HG02588 (cell line): ENCODE results near the gene C10orf62.

Source experiments
- ATAC-seq: cut with Tn5 transposase; IDR thresholded peaks from one replicate; pipeline ENCODE4 v1.9.1; 2021; ENCODE audit warnings: mild to moderate bottlenecking, moderate library complexity; ENCODE audit not compliant: unreplicated experiment

C10orf62 gene

DNA sequence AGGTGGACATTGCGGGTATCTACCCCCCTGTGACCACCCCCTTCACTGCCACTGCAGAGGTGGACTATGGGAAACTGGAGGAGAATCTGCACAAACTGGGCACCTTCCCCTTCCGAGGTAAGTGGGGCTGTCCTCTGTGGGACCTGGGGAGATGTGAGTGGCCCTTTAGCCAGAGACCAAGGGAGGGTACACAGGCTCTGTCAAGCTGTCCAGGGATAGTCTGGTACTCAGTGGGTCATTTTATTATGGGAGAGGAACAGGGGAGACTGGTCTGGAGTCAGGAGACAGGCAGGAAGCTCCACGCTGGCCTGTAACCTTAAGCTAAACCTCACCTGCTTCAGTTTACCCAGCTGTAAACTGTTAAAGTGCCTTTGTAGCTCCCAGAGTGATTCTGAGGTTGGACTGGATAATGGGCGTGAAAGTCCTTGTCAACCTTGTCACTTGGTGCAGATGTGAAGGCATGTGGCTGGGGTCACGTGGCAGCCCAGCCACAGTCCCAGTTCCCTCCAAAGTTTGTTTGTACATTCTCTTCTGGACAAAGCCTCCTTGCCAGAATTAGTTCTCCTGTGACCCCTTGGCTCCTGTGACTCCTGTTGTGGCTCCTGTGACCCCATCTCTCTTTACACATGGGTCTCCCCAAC, 4.6 kb upstream of the C10orf62 start:
- ATAC-seq, result no peak

DNA sequence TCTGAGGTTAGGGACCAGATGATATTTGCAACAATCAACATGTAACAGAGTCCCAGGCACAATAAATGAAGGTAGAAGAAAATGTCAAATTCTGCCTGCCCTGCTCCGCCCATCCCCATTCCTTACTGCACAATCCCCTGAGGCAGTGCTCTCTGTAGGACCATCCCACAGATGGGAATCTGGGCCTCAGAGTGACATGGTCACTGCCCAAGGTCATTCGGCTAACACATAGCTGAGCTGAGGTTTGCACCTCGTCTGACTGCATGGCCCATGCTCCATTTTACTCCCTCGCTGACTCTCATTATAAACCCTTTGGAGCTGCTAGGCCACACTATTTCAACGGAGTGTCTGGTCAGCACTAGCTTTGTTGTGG, 4.1 kb upstream of the C10orf62 start:
- no peak for ATAC-seq

DNA sequence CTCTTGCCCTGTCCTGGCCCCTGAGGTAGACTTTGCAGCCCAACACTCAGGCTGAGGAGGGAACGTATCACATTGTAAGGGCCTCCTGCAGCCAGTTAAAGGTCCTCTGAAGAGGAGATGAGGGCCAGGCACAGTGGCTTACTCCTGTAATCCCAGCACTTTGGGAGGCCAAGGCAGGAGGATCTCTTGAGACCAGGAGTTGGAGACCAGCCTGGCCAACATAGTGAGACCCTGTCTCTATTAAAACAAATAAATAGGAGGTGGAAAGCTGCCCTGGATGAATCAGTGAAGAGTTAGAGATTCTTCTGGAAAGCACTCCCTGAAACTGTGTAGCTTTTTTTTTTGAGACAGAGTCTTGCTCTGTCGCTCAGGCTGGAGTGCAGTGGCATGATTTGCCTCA, 2.3 kb upstream of the C10orf62 start:
- no peak for ATAC-seq

DNA sequence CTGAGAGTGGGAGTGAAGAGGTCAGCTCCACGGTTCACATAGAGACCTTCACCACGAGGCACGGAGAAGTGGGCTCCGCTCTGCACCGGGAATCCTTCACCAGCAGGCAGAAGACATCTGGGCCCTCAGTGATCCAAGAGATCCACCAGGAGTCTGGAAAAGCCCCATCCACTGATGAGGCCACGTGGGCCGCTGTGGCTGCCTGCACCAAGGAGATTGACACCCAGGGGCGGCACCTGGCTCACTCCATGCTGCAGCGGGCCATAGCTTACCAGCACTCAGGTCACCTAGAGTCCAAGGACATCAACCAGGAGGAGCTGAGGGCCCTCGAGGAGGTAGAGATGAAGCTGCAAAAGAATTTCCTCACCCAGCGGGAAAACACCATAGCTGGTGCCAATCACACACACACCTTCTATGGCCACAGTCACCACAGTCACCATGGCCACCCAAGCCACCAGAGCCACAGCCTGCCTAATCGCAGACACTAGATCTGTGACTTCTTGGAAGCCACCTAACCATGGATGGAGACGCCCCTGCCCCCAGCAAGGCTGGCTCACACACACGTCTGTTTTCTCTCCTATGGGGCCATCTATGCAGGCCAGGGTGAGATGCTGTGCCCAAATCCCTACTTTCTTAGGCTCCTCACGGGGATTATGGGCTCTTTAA, 694 bp downstream of the C10orf62 start:
- ATAC-seq, result no peak

DNA sequence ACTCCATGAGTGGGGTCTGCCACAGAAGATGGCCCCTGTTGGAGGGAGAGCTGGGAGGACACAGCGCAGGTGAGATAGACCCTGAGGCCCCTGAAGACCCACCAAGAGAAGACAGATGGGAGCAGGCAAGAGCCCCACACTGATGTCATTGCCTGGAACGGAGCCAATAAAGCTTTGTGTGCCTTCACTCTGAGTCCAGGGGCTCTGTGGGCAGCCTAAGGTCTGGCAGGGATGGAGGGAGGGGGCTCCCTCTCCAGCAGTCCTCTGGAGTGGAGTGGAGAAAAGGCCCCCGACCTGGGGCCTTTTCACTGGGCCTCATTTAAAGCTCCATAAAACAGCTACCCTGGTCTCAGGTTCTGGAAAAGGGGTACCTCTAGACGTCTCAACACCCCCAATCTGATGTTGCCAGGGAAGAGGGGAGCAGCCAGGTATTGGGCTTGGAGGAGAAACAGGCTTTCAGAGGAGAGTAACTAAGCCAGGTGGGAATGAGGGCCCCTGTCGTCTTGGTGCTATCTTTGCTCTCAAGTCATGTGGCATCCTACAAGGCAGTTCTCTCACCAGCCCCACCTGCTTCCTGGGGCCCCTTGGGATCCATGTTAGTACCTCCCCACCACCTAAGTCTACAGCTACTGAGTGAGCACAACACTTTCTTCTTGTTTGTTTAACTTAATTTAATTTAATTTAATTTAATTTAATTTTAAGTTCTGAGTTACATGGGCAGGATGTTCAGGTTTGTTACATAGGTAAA, 1.4 kb downstream of the C10orf62 start:
- ATAC-seq, result no peak

DNA sequence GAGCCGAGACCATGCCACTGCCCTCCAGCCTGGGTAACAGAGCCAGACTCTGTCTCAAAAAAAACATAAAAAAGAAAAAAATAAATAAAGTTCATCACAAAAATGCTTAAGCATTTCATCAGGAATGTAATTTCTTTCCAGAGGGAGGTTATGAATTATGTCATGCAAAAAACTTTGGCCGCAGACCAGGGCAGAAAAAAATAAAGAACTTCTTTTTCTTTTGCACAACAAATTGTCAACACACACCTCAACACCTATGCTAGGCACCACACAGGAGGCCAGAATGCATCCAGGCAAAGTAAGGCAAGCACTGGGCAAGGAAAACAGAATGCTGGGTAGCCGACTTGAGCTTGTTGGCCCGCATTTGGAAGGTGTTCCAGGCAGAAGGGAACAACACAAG, 3.9 kb downstream of the C10orf62 start:
- no peak for ATAC-seq

DNA sequence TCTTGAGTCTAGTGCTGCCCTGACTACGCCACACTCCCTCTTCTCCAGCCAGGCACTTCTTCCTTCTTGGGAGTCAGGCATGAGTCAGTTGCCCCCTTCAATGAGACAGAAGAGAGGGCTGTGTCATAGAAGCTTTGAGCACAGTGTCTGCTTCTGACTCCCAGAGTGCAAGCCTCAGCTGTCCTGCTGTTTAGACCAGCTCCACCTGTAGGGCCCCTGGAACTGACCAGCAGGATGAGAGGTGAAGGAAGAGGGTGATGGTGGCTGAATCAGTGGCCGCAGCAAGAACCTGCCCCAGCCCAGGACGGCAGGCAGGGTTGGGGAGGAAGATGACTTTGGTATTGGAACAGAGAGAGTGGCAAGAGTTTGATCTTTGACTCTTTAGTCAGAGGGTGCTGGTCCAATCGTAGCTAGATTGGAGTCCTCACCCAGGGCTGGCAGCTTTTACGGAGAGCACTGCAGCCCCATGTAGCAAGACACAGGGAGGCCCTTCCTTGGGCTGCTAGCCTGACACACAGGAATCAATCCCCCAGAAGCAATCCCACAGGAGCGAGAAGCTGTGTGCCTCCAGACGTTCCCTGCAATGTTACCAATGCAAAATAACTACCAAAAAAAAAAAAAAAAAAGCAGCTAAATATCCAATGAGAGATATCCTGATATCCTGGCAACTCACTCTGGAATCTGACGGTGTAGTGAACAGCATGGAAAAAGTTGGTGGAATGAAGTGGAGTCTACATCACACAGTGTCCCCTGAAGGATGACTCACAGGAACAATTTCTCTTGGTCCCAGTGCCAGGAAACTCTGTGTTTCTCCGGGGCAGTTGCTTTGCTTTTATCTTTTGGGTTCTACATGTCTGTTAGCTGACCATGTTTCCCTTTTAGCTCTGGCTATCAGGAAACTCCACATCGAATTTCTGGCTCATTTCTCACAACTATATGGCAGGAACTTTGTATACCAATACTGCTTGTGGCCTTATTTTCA, 6.9 kb downstream of the C10orf62 start:
- no peak for ATAC-seq

DNA sequence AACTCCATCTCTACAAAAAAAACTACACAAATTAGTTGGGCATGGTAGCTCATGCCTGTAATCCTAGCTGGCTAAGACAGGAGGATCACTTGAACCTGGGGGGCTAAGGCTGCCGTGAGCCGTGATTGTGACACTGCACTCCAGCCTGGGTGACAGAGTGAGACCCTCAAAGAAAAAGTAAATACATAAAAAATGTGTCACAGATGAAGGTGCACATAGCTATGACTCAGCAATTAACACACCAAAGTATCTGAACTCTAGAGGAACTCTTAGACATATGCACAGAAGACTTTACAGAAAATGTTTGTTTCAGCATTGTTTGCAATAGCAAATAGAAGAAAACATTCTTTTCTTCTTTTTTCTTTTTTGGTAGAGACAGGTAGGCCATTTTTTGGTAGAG, 8.3 kb downstream of the C10orf62 start:
- no peak for ATAC-seq

DNA sequence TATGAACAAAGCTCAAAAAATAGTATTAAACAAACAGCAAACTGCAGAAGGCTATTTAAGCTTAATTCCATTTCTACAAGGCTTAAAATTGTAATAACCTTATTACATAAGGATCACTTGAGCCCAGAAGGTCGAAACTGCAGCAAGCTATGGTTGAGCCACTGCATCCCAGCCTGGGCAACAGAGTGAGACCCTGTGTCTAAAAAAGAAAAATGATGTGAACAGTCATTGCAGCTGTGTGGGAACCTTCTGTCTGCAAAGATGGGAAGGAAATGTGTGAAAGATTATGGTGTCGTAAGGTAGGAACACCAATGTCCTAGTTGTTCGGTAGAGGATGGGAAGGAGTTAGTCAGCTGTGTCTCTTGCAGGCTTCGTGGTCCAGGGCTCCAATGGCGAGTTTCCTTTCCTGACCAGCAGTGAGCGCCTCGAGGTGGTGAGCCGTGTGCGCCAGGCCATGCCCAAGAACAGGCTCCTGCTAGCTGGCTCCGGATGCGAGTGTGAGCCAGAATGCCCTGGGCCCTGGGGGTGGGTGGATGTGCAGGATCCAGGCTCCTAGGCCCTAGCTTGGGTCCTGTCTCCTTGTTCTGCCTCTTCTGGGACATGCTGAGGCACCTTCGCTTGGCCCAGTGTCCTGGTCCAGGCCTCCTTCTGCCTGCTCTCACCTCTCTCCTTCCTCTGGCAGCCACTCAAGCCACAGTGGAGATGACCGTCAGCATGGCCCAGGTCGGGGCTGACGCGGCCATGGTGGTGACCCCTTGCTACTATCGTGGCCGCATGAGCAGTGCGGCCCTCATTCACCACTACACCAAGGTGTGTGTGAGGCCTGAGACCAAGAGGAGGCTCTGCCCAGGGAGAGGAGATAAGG, 9.1 kb downstream of the C10orf62 start:
- no peak for ATAC-seq

DNA sequence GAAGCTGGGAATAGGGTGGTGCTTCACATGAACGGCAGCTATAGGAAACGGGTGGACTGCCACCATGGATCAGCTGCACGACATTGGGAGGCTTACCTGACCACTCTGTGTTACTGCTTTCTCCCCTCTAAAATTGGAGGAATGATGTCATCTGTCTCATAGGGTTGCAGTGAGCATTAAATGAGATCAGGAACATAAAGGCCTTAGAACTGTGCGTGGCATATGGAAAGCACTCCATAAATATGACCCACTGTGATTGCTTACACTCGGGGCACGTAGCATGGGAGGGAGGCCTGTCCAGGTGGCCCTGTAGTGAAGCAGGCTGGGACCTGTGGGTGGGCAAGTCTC, 9.7 kb downstream of the C10orf62 start:
- no peak for ATAC-seq

DNA sequence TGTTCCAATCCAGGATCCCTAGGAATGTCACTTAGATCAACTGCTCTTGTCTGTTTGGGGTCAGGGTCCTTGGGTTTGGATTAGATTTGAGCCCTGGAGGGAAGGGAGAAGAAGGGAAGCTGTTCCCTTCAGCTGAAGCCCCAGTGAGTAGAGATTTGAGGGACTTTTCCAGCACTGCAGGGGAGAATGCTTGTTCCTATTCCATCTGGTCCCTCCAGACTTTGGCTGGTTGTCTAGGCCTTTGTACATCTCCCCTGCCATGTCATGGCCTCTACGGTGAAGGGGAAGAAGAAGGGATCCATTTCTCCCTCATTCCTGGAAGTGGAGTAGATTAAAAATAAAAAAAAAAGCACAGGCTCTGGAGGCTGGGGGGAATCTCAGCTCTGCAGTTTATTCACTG, 11.1 kb downstream of the C10orf62 start:
- ATAC-seq, result no peak

DNA sequence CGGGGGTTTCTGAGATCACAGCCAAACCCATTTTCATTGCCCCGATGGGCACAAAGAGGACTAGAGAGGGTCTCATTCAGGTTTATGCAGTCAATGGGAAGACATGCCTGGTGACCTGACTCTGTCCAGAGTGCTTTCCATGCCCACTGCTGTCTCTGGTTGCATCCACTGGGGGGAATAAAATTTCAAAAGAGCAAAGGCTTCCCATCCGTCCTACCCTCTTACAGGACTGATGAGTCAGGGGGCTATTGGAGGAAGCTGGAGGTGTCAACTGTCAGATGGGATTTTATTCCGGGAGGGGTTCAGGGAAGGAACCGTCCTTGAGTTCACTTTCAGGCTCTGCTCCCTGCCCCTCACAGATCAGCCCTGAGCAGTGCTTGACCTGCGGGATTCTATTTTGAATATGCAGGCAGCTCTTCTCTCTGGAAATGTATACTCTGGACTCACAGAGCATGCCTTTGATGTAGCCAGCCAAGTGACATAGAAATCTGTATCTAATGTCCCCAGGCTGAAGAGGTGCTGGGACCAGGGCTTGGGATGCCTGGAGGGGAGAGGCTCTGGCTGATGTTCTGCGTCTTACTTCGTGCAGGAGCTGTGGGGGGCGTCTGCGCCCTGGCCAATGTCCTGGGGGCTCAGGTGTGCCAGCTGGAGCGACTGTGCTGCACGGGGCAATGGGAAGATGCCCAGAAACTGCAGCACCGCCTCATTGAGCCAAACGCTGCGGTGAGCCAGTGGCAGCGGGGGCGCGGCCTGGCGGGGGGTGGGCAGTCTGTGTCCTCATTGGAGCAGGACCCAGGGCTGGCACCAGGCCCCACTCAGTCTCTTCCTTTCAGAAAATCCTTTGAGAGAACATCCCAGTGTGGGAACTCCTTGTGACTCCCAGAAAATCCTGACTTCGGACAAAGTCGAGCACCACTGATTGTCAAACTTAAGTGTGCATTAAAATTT, 12.0 kb downstream of the C10orf62 start:
- ATAC-seq, result no peak

DNA sequence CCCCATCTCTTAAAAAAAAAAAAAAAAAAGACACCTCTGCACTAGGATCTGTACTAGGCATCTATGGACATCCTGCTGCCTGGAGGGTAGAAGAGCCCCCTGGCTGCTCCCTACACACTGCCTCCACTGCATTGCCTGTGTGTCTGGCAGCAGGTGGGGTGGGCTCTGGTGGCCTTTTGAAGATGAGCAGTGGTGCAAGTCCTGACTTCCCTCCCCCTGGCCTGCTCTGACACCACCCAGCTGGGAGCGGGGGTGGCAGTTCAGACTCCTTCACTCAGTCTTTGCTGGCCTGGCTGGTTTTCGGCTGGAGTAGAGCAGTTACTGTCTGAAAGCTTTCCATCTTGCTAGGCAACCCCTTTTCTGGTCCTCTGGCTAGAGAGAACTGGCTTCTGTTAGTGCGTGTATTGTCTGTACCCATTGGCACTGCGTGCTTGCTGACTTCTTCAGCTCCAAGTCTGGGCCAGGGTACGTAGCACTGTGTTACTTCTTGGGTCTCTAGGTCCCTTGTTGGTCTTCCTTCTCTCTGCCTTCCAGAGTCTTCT, 17.6 kb downstream of the C10orf62 start:
- ATAC-seq, result no peak

DNA sequence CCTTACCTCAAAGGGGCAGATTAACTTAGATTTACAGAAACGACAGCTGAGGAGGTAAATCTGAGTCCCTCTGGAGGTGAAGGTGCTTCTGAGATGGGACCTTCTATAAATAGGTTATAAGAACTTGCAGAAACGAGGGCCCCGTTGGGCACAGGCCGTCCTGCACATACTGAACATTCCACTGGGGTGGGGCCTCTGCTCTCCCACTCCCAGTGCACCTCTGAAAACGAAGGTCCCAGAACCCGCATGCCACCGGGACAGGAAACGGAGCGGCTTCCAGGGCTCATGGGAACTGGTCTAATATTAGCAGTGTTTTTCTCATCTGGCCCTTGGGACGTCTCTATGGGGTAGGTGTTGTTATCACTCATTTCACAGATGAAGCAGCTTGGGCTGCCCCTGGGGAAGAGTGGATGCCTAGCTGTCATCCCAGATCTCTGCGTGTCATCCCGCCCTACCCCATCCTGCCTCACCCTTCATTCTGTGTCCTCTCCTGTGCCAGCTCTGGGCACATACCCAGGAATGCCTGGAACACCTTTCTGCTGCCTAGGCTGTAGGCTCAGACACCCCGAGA, 19.6 kb downstream of the C10orf62 start:
- no peak for ATAC-seq

DNA sequence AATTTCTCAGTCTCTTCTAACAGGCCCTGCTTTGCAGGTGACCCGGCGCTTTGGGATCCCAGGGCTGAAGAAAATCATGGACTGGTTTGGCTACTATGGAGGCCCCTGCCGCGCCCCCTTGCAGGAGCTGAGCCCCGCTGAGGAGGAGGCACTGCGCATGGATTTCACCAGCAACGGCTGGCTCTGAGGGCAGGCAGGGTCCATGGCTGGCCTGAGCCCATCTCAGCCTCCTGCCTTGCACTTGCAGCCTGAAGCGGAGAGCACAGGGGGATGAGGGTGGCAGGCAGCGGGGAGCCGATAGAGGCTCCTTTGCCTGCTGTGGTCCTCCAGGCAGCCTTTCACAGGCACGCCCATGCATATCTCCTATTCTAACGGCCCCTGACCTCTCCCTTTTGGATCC, 22.0 kb downstream of the C10orf62 start:
- no peak for ATAC-seq

DNA sequence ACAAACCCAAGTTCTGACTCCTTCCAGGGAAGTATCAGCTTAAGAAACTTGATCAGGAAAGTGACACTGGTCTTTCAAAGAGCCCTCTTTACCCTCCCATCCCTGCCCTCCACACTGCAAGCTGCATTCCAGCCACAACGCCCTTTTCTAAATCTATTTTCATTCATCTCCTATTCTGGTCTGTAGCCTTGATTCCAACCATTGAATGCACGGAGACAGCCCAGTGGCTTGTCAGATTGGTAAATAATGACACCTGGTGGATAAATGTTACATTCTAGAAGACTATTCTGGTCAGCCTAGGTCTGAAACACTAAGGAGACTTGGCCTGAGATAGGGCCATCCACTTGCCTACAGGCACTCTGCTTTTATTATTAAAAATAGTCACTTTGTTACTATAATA, 22.9 kb downstream of the C10orf62 start:
- ATAC-seq, result no peak

DNA sequence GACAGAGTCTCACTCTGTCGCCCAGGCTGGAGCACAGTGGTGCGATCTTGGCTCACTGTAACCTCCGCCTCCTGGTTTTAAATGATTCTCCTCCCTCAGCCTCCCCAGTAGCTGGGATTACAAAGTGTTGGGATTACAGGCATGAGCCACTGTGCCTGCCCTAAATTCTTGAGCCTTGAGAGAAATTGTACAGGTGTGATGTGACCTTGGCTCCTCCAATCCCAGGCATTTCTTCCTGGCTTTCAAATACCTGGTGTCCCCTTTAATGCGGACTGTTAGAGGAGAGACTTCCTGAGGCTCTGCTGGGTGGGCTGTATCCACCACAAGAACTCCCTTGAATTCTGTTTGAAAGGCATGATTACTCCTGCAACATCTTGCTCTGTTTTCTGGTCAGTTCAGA, 28.8 kb downstream of the C10orf62 start:
- ATAC-seq, result no peak

DNA sequence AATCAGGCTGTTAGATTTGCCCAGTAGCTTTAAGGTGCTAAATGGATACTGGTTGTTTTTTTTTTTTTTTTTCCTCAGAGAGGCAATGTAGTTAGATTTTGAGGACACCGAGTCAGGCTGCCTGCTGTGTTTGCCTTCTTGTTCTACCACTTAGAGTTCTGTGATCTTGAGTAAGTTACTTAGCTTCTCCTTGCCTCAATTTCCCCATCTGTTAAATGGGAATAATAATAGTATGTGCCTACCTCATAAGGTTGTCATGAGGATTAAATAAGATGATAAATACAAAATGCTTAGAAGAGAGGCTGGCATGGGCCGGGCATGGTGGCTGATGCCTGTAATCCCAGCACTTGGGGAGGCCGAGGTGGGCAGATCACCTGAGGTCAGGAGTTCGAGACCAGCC, 29.2 kb downstream of the C10orf62 start:
- ATAC-seq, result no peak

DNA sequence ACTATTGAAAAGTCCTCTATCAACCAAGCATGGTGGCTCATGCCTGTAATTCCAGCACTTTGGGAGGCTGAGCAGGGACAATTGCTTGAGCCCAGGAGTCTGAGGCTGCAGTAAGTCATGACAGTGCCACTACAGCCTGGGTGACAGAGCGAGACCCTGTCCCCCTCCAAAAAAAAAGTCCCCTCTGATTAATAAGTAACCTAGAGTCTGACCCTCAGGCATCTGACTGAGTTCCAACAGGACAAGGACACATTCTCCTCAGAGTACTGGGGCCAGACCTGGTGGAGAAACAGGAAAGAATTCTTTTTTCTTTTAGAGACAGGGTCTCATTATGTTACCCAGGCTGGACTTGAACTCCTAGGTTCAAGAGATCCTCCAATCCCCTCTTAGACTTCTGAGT, 33.8 kb downstream of the C10orf62 start:
- ATAC-seq, result no peak
